ENCODE results near the gene TF.

Gene TF

GRCh38 chr3:133837487-133838295 lies 91.5 kb downstream of the TF start:
- no peak for DNase-seq (ENCODE audit: low read depth)

GRCh38 chr3:133838296-133838789 lies 92.2 kb downstream of the TF start:
- no peak for DNase-seq (ENCODE audit: low read depth)

- DNase-seq (ENCODE audit: low read depth): no peak
These were observed 93.0 kb downstream of the TF start for GRCh38 chr3:133838916-133839800.

GRCh38 chr3:133840055-133840737 lies 94.0 kb downstream of the TF start:
- no peak for DNase-seq (ENCODE audit: low read depth)

GRCh38 chr3:133840767-133841166 lies 94.6 kb downstream of the TF start:
- no peak for DNase-seq (ENCODE audit: low read depth)

GRCh38 chr3:133841196-133841595 lies 95.0 kb downstream of the TF start:
- DNase-seq (ENCODE audit: low read depth): no peak

- no peak for DNase-seq (ENCODE audit: low read depth)
These were observed 96.0 kb downstream of the TF start for GRCh38 chr3:133842158-133842557.

GRCh38 chr3:133843634-133844033 lies 97.4 kb downstream of the TF start:
- DNase-seq (ENCODE audit: low read depth): no peak

- DNase-seq (ENCODE audit: low read depth): no peak
These were observed 98.9 kb downstream of the TF start for GRCh38 chr3:133845127-133845526.

Data from activated T-cell treated with anti-CD3 and anti-CD28 coated beads for 48 hours (primary cell).